Embryonic facial prominence (tissue), 1 donor: ENCODE measurements around the gene SNAP47.

Experiments used
- DNase-seq: peaks from one replicate; pipeline ENCODE4 v3.0.0-alpha.2; 2016; ENCODE audit errors: extremely low spot score

Gene SNAP47

GRCh38 chr1:227797144-227797543, 61.9 kb downstream of the SNAP47 start:
- DNase-seq: no peak

GRCh38 chr1:227797625-227798024, 62.4 kb downstream of the SNAP47 start:
- no peak for DNase-seq

GRCh38 chr1:227798078-227798802, 63.0 kb downstream of the SNAP47 start:
- DNase-seq: no peak

GRCh38 chr1:227799756-227800155, 64.5 kb downstream of the SNAP47 start:
- no peak for DNase-seq

GRCh38 chr1:227803933-227804332, 68.7 kb downstream of the SNAP47 start:
- DNase-seq: no peak

GRCh38 chr1:227805606-227806197, 70.5 kb downstream of the SNAP47 start:
- DNase-seq: no peak

GRCh38 chr1:227808566-227808965, 73.3 kb downstream of the SNAP47 start:
- no peak for DNase-seq

- no peak for DNase-seq
Measured at GRCh38 chr1:227809026-227809425, 73.8 kb downstream of the SNAP47 start.

- DNase-seq: no peak
Measured at GRCh38 chr1:227813962-227814361, 78.7 kb downstream of the SNAP47 start.

- DNase-seq: no peak
Measured at GRCh38 chr1:227815468-227816409, 80.5 kb downstream of the SNAP47 start, which contains the start of gene PRSS38. PRSS38 (plus strand) TSS chr1:227815675; CDS start chr1:227815717, 42 bp downstream.

- DNase-seq: no peak
Measured at GRCh38 chr1:227816750-227817446, 81.7 kb downstream of the SNAP47 start.

GRCh38 chr1:227823537-227823936, 88.3 kb downstream of the SNAP47 start:
- no peak for DNase-seq

- no peak for DNase-seq
Measured at GRCh38 chr1:227824204-227824603, 89.0 kb downstream of the SNAP47 start.

GRCh38 chr1:227828786-227829185, 93.6 kb downstream of the SNAP47 start:
- no peak for DNase-seq
